HCT116 (cell line): ENCODE data around the gene IL18RAP.

Experiments
- EZH2 ChIP-seq: fragments of 200-600 bp; sonication (generic); IDR thresholded peaks from 2 replicates; pipeline ENCODE4 v1.6.1; 2017; ENCODE audit warnings: antibody characterized with exemption, mixed run types
- POLR2A ChIP-seq: IDR thresholded peaks from 2 replicates; pipeline ENCODE4 v1.7.0; 2011; ENCODE audit warnings: borderline replicate concordance; ENCODE audit not compliant: insufficient read depth, insufficient read length; ENCODE audit errors: extremely low read depth
- POLR2AphosphoS5 ChIP-seq: IDR thresholded peaks from 2 replicates; pipeline ENCODE4 v1.6.1; 2011; ENCODE audit warnings: mild to moderate bottlenecking, low read depth, low read length, moderate library complexity
- SIN3A ChIP-seq: IDR thresholded peaks from 2 replicates; pipeline ENCODE4 v1.6.1; 2012; ENCODE audit warnings: low read depth
- TCF7L2 ChIP-seq: IDR thresholded peaks from 2 replicates; pipeline ENCODE4 v1.7.0; 2011; ENCODE audit warnings: borderline replicate concordance, inconsistent platforms; ENCODE audit not compliant: insufficient read depth, insufficient read length; ENCODE audit errors: extremely low read depth
- YY1 ChIP-seq: IDR thresholded peaks from 2 replicates; pipeline ENCODE4 v1.6.1; 2011; ENCODE audit warnings: low read length, low read depth, moderate library complexity, mild to moderate bottlenecking; ENCODE audit not compliant: insufficient replicate concordance; ENCODE audit errors: extremely low read depth
- ZFX ChIP-seq: fragments of 450-650 bp; IDR thresholded peaks from 2 replicates; pipeline ENCODE4 v1.6.1; 2017
- ZNF274 ChIP-seq: fragments of 200-500 bp; sonication (Bioruptor generic); IDR thresholded peaks from 2 replicates; pipeline ENCODE4 v1.6.1; 2014; ENCODE audit warnings: mild to moderate bottlenecking, low read depth, low read length, inconsistent platforms
- TF ChIP-seq, protein P1 (sequence below), 3 experiments: fragments of 200-600 bp in 1 of 3; sonication (generic) in 1 of 3; IDR thresholded peaks in 2 of 3; conservative IDR thresholded peaks in 1 of 3; 2 replicates each; pipeline ENCODE4 v1.5.1; 2012 to 2017; ENCODE audit warnings: low read depth in 2 of 3, low read length in 2 of 3, antibody characterized with exemption in 1 of 3, borderline replicate concordance in 1 of 3, control low read depth in 1 of 3, mild to moderate bottlenecking in 1 of 3, mixed read lengths in 1 of 3, mixed run types in 1 of 3, moderate library complexity in 1 of 3; ENCODE audit not compliant: insufficient read depth in 1 of 3
- TF ChIP-seq, protein P2 (sequence below): IDR thresholded peaks from 2 replicates; pipeline ENCODE4 v1.6.1; 2012
- TF ChIP-seq, protein P3 (sequence below): IDR thresholded peaks from 2 replicates; pipeline ENCODE4 v1.6.1; 2012; ENCODE audit warnings: low read depth

DNA sequence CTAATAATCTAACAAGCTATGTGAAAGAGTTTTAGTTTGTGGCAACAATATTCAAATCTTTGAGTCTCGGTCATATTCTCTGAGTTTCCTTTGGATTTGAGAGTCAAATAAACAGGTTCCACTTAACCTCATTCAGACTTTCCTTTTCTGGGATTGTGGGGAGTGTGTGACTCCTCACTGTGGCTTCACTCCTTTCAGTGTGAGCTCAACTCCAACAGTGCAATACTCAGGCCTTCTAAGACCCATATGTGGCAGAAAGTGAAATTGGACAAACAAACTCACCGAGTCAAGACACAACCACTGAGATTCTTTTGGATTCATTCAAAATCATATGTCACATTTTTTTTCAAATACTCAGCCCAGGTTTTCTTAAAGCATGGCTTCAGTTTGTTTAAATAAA, 75.5 kb downstream of the IL18RAP start:
- TF ChIP-seq POLR2AphosphoS5 (no peak), EZH2 (no peak), ZNF274 (no peak), YY1 (no peak), POLR2A (no peak), ZFX (no peak), SIN3A (no peak), TCF7L2 (no peak)
- TF ChIP-seq, protein P1, sequence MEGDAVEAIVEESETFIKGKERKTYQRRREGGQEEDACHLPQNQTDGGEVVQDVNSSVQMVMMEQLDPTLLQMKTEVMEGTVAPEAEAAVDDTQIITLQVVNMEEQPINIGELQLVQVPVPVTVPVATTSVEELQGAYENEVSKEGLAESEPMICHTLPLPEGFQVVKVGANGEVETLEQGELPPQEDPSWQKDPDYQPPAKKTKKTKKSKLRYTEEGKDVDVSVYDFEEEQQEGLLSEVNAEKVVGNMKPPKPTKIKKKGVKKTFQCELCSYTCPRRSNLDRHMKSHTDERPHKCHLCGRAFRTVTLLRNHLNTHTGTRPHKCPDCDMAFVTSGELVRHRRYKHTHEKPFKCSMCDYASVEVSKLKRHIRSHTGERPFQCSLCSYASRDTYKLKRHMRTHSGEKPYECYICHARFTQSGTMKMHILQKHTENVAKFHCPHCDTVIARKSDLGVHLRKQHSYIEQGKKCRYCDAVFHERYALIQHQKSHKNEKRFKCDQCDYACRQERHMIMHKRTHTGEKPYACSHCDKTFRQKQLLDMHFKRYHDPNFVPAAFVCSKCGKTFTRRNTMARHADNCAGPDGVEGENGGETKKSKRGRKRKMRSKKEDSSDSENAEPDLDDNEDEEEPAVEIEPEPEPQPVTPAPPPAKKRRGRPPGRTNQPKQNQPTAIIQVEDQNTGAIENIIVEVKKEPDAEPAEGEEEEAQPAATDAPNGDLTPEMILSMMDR (IDR thresholded peaks at IDR 0.05 in 2 of 3, conservative IDR thresholded peaks at IDR 0.05 in 1 of 3; ENCODE audit: borderline replicate concordance in 1 of 3, insufficient read depth in 1 of 3, low read depth in 2 of 3, low read length in 2 of 3): no peak
- TF ChIP-seq, protein P2, sequence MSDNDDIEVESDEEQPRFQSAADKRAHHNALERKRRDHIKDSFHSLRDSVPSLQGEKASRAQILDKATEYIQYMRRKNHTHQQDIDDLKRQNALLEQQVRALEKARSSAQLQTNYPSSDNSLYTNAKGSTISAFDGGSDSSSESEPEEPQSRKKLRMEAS: no peak
- TF ChIP-seq, protein P3, sequence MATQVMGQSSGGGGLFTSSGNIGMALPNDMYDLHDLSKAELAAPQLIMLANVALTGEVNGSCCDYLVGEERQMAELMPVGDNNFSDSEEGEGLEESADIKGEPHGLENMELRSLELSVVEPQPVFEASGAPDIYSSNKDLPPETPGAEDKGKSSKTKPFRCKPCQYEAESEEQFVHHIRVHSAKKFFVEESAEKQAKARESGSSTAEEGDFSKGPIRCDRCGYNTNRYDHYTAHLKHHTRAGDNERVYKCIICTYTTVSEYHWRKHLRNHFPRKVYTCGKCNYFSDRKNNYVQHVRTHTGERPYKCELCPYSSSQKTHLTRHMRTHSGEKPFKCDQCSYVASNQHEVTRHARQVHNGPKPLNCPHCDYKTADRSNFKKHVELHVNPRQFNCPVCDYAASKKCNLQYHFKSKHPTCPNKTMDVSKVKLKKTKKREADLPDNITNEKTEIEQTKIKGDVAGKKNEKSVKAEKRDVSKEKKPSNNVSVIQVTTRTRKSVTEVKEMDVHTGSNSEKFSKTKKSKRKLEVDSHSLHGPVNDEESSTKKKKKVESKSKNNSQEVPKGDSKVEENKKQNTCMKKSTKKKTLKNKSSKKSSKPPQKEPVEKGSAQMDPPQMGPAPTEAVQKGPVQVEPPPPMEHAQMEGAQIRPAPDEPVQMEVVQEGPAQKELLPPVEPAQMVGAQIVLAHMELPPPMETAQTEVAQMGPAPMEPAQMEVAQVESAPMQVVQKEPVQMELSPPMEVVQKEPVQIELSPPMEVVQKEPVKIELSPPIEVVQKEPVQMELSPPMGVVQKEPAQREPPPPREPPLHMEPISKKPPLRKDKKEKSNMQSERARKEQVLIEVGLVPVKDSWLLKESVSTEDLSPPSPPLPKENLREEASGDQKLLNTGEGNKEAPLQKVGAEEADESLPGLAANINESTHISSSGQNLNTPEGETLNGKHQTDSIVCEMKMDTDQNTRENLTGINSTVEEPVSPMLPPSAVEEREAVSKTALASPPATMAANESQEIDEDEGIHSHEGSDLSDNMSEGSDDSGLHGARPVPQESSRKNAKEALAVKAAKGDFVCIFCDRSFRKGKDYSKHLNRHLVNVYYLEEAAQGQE: no peak
